HG02642 (cell line): ENCODE results near the gene ZNF385A.
A peak's percentile ranks its signal among the peaks of the same experiment; 100 is the strongest.

Source experiments
- ATAC-seq: cut with Tn5 transposase; IDR thresholded peaks from one replicate; pipeline ENCODE4 v1.9.1; 2021; ENCODE audit warnings: mild to moderate bottlenecking; ENCODE audit not compliant: unreplicated experiment, poor library complexity

The ZNF385A gene

GRCh38 chr12:54384591-54385041 lies at the start of gene ZNF385A:
Gene ZNF385A, minus strand, starts transcription at chr12:54384733. Its CDS starts 219 bp downstream, at chr12:54384514.
- peak; percentile 53 for ATAC-seq

DNA sequence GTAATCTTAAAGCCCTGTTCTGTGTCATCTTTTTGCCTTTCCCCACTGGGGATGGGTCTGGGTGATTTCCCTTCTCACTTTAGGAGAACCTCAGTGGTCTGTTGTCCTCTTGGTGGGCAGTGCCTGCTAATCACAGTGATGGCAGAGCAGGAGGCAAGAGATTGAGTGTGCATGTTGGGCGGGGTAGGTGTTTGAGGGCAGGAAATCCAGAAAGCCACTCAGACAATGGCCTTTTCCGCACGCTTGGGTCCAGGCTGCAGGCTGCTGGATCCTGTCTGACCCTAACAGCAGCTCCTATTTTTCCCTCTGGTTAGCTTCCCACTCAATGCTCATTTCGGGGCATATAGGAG lies 48.3 kb upstream of the ZNF385A start:
- no peak for ATAC-seq

GRCh38 chr12:54431911-54432814 lies 47.6 kb upstream of the ZNF385A start:
- ATAC-seq, result no peak

DNA sequence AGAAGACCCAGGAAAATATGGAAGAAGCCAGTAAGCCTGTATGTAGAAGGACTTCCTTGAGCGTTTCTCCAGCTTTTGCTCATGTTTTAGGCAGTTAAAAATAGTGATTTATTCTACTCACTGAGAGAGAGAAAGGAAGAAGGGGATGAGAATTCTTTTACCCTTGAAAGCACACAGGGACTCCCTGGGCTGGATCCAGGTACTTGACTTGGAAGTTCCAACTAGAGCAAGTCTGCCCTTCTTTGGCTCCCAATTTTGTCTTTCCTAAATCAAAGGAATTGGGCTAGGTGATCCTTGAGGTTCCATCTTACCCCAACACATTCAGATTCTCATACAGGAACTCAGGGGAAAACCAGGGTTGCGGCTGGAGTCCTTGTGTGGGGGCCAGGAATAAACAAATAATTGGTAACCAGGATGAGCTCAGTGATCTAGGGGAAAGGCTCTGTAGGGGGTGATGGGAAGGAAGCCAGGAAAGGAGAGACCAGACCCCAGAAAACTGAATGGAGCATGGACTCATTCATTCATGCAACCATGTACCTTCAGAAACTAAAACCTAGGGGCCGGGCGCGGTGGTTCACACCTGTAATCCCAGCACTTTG lies 46.0 kb upstream of the ZNF385A start:
- no peak for ATAC-seq

DNA sequence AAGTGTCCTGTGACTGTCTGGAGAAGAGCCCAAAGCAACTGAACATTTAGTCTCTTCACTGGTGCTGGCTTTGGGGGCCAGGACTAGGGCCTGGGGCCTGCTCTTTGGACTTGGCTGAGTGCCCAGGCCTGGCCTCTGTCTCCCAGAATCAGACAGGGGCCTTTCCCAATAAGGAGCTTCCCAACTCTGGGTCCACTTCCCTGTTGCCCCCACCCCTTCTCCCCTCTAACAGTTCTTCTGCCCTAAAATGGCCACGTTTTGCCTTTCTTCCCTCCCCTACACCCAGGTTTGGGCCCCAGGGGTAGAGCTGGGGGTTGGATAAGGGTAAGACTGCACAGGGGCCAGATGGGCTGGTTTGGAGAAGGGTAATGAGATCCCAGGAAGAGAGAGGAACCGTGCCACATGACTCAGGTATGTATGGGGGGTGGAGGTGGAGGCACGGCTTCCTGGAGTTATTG lies 44.5 kb upstream of the ZNF385A start:
- no peak for ATAC-seq

- ATAC-seq, result no peak
Measured at GRCh38 chr12:54428050-54429013, 43.8 kb upstream of the ZNF385A start.

DNA sequence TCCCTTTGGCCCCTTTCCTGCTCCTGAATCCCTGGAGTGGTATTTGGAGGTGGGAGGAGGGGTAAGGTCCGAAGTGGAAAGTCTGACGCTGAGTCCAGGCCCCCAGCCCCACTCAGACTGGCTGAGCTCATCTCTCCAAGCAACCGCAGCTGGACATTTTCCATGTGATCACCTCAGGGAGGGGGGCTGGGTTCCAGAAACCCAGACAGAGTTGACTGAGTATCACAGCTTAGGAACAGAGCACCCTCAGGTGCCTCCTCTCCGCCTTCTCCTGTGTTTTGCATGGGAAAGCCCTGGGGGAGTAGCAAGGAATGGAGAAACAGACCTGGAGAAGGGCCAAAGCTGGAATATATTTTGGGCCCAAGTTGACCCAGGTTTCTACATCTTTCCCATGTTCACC lies 42.6 kb upstream of the ZNF385A start:
- ATAC-seq, result no peak

GRCh38 chr12:54426690-54427089 lies 42.2 kb upstream of the ZNF385A start:
- ATAC-seq, result no peak

- ATAC-seq, result no peak
Measured at GRCh38 chr12:54425702-54426101, 41.2 kb upstream of the ZNF385A start.

DNA sequence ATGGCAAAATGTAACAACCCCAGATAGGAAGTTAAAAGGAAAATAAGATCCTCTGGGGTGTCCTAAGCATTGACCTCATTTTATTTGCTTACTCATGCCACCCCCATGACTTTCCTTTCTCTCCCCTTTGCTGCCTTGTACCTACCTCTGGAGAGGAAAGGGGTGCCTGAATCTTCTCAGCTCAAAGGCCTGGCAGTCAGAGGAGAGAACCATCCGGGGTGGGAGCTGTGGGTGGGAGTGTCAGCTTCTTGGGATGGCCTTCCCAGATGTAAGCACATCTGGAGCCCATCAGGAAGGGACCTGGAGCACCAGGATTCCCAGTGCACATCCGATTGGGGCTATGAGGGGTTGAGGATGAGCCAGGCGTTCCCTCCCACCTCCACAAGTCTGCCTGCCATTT lies 39.7 kb upstream of the ZNF385A start:
- no peak for ATAC-seq

DNA sequence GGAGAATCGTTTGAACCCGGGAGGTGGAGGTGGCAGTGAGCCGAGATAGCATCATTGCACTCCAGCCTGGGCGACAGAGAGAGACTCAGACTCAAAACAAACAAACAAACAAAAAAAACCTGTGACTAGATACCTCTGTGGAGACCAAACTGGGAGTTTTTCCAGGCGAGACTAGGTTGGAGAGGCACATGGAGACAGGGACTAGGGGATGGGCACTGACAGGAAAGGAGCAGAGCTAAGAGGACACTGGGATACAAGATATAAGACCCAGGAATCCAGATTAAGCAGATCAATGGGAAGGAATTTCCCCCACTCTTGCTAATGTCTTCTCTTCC lies 39.2 kb upstream of the ZNF385A start:
- no peak for ATAC-seq

- no peak for ATAC-seq
Measured at GRCh38 chr12:54421879-54422250, 37.3 kb upstream of the ZNF385A start.

- no peak for ATAC-seq
Measured at GRCh38 chr12:54421175-54421878, 36.8 kb upstream of the ZNF385A start.

GRCh38 chr12:54420766-54421144 lies 36.2 kb upstream of the ZNF385A start:
- no peak for ATAC-seq

DNA sequence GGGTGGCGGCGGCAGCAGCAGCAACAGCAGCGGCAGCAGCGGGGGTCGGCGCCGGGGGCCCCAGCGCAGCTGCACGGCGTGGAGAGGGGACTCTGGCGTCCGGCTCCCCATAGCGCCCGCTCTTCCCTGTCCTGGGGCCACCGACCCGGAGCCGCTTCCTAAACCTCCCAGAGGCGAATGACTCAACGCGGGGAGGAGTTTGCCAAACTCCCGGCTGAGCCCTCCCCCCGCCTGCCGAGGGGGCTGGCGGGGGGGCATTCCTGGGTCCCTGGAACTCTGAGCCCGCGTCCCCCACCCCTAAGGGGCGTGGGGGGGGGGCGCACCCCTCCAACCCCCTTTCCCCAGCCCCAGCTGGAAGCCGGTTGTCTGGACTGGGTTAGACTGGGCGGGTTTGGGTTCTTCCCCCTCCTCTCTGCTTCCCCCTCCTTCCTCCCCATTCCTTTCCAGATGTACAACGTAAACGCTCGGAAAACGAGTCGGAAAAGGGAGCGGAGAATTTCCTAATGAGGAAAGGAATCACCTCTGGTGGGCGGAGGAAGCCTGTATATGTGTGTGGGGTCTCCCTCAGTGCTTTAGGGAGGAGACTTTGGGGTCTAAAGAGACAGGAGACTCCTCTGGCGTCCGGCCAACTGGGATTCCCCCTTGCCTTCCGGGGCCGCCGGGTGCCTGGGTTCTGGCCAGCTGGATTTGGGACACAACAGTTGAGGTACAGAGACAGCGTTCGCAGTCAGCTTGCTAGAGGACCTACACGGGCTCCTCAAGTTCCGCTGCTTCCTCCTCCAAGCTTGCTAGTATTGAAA lies 34.8 kb upstream of the ZNF385A start, which contains the start of gene ITGA5:
TSS of gene ITGA5 (minus strand) at position 179 of the 800 bp plus-strand sequence. CDS start at position 111, 68 bp downstream.
- no peak for ATAC-seq

GRCh38 chr12:54418441-54419087 lies 34.0 kb upstream of the ZNF385A start:
- ATAC-seq, result no peak

DNA sequence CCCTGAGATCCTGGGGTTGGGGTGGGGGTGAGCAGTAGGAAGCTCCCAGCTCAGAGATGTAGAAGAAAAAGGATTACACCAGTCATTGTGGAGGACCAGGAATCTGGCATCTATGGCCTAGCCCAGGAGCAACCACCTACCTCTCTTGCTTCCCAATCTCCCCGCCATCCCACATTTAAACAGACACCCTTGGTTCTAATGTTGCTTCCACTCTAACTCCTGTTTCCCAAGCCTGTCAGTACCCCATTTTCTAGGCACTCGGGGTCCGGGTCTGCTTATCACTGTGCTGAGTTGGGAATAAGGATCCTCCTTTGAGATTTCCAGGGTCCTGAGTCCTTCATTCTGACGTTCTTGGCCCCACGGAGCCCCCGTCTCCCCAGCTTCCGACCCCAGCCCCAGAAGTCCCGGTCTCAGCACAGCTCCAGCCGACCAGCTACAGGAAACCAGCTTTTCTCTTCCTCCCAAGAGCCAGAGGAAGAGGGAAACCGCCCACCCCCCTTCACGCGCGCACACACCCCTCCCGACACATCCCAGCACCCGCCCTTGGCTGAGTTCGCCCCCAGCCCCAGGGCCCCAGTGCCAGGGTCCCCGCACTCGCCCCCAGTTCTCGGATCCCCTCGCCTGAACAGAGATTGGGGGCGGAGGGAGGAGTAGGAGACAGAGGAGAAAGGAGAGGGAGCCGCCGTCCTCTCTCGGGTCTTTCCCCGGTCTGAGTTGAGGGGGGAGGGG lies 33.3 kb upstream of the ZNF385A start:
- no peak for ATAC-seq
